OCI-LY7 (cell line): Measurements from ENCODE around the gene HSF2BP. TPM values are rescaled to one million over a fixed set of nuclear protein-coding genes. Genes with fewer than 3 reads are reported as not detected.

ENCODE experiments used
- BruUV-seq: library from RNA; stranded (reverse); fragments of 400-500 nt; replicated peaks from 2 replicates; lab custom pipeline; 2021; lab: Mats Ljungman, UMichigan
- CTCF ChIA-PET: fragments of 300-600 bp; sonication (Branson Sonifier 250); formaldehyde crosslinking; loops from one replicate; lab custom pipeline; 2022; ENCODE audit warnings: antibody characterized with exemption; ENCODE audit not compliant: unreplicated experiment; lab: Charles Lee
- POLR2A ChIA-PET: fragments of 300-600 bp; sonication (Branson Sonifier 250); formaldehyde crosslinking; loops from one replicate; lab custom pipeline; 2022; ENCODE audit warnings: antibody characterized with exemption; lab: Charles Lee
- DNase-seq: peaks from one replicate; pipeline ENCODE4 v3.0.0-alpha.2; 2015; ENCODE audit warnings: low spot score
- H2AFZ ChIP-seq: fragments of 200-600 bp; sonication (generic), shearing (Covaris generic); 2 replicates; pipeline ENCODE4 v1.6.1; 2014; ENCODE audit warnings: mild to moderate bottlenecking, antibody characterized with exemption, low read length, moderate library complexity
- H3K27ac ChIP-seq: fragments of 200-600 bp; sonication (generic); 2 replicates; pipeline ENCODE4 v1.5.1; 2014; ENCODE audit warnings: mixed run types, low read depth, mild to moderate bottlenecking, moderate library complexity, low read length, inconsistent platforms; ENCODE audit not compliant: poor library complexity, severe bottlenecking
- H3K36me3 ChIP-seq: fragments of 200-600 bp; sonication (generic); 2 replicates; pipeline ENCODE4 v1.6.1; 2014; ENCODE audit warnings: mild to moderate bottlenecking, antibody characterized with exemption, low read length, moderate library complexity, mixed read lengths; ENCODE audit not compliant: insufficient read depth
- H3K4me1 ChIP-seq: fragments of 200-600 bp; sonication (generic); 2 replicates; pipeline ENCODE4 v1.5.1; 2014; ENCODE audit warnings: mild to moderate bottlenecking, low read length; ENCODE audit not compliant: insufficient read depth, poor library complexity, severe bottlenecking
- H3K4me2 ChIP-seq: fragments of 200-600 bp; sonication (generic); 2 replicates; pipeline ENCODE4 v1.6.1; 2014; ENCODE audit warnings: mild to moderate bottlenecking, low read length
- H3K4me3 ChIP-seq: fragments of 200-600 bp; sonication (generic); 2 replicates; pipeline ENCODE4 v1.5.1; 2014; ENCODE audit warnings: mild to moderate bottlenecking, low read depth, low read length; ENCODE audit not compliant: poor library complexity, severe bottlenecking
- H3K79me2 ChIP-seq: fragments of 200-600 bp; sonication (generic); 2 replicates; pipeline ENCODE4 v1.6.1; 2016; ENCODE audit warnings: low read depth, mild to moderate bottlenecking, low read length, moderate library complexity, mixed read lengths; ENCODE audit not compliant: insufficient read depth
- H3K9me2 ChIP-seq: fragments of 200-600 bp; sonication (generic); 2 replicates; pipeline ENCODE4 v1.6.1; 2016; ENCODE audit warnings: mild to moderate bottlenecking, low read length, mixed read lengths; ENCODE audit not compliant: insufficient read depth
- H3K9me3 ChIP-seq: fragments of 200-600 bp; sonication (generic); 2 replicates; pipeline ENCODE4 v1.6.1; 2014; ENCODE audit warnings: mild to moderate bottlenecking, mixed run types, low read length, mixed read lengths
- H4K20me1 ChIP-seq: fragments of 200-600 bp; sonication (generic); 2 replicates; pipeline ENCODE4 v1.6.1; 2014; ENCODE audit warnings: mild to moderate bottlenecking, antibody characterized with exemption, low read length, moderate library complexity, mixed read lengths; ENCODE audit not compliant: insufficient read depth
- EZH2phosphoT487 ChIP-seq: fragments of 200-600 bp; sonication (generic); IDR thresholded peaks from 2 replicates; pipeline ENCODE4 v1.6.1; 2018; ENCODE audit warnings: low read depth, borderline replicate concordance, mild to moderate bottlenecking, mixed run types, antibody characterized with exemption, low read length, moderate library complexity, mixed read lengths
- intact Hi-C: fragments of 100-400 bp; cut with micrococcal nuclease; formaldehyde crosslinking; loops from one replicate; pipeline ENCODE4 v1.10.0; 2022; ENCODE audit not compliant: unreplicated experiment
- total RNA-seq, 2 experiments: library from RNA; depleted of rRNA in 1 of 2; stranded (reverse); fragments of >200 nt in 1 of 2; shearing (Covaris generic) in 1 of 2; gene quantifications; 2 replicates each; pipeline ENCODE4 v1.2.3, GENCODE V29; 2014 to 2022
- TF ChIP-seq, protein P1 (sequence below): fragments of 200-600 bp; sonication (generic); conservative IDR thresholded peaks from 2 replicates; pipeline ENCODE4 v1.5.1; 2014; ENCODE audit warnings: mild to moderate bottlenecking, antibody characterized with exemption, low read length, moderate library complexity, mixed read lengths

The HSF2BP gene
- total RNA-seq, 2 experiments from 2014 or later = 3.5 to 5.1 TPM

DNA sequence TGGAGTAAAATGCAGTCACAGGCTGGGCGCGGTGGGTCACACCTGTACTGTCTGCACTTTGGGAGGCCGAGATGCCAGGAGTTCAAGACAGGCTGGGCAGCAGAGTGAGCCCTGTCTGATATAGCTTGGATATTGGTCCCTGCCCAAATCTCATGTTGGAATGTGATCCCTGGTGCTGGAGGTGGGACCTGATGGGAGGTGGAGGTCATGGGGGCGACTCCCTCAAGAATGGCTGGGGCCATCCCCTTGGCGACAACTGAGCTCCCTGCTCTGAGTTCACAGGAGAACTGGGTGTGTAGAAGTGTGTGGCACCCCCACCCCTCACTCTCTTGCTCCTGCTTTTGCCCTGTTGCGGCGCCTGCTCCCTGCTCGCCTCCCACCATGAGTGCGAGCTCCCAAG, 48.2 kb upstream of the HSF2BP start:
- POLR2A ChIA-PET = interaction anchor here (0.6 kb wide), 1 partner anchor 97 kb away, joined by 3 read pairs; no protein-coding TSS in a partner anchor
- Histone ChIP-seq H2AFZ (no peak overlapping the region), H3K27ac (no peak overlapping the region), H3K36me3 (no peaks in the 10 kb centered on the region), H3K4me1 (no peaks in the 10 kb centered on the region), H3K79me2 (no peaks in the 10 kb centered on the region), H3K9me2 (no peaks in the 10 kb centered on the region), H3K9me3 (no peaks in the 10 kb centered on the region), H3K4me3 (no peak overlapping the region), H3K4me2 (no peak overlapping the region), H4K20me1 (no peaks in the 10 kb centered on the region)
- BruUV-seq = no TSS peak
- intact Hi-C loops = no loop called here
- no peak for DNase-seq
- CTCF ChIA-PET = no interaction called here
- TF ChIP-seq, protein P1, sequence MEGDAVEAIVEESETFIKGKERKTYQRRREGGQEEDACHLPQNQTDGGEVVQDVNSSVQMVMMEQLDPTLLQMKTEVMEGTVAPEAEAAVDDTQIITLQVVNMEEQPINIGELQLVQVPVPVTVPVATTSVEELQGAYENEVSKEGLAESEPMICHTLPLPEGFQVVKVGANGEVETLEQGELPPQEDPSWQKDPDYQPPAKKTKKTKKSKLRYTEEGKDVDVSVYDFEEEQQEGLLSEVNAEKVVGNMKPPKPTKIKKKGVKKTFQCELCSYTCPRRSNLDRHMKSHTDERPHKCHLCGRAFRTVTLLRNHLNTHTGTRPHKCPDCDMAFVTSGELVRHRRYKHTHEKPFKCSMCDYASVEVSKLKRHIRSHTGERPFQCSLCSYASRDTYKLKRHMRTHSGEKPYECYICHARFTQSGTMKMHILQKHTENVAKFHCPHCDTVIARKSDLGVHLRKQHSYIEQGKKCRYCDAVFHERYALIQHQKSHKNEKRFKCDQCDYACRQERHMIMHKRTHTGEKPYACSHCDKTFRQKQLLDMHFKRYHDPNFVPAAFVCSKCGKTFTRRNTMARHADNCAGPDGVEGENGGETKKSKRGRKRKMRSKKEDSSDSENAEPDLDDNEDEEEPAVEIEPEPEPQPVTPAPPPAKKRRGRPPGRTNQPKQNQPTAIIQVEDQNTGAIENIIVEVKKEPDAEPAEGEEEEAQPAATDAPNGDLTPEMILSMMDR = no peak
- TF ChIP-seq EZH2phosphoT487 = no peak

- no peak overlapping the region for H3K4me3 ChIP-seq
- no peaks in the 10 kb centered on the region for H3K9me3 ChIP-seq
- POLR2A ChIA-PET = no interaction called here
- H3K79me2 ChIP-seq = no peaks in the 10 kb centered on the region
- BruUV-seq = no TSS peak
- no peaks in the 10 kb centered on the region for H4K20me1 ChIP-seq
- H3K4me2 ChIP-seq = no peak overlapping the region
- intact Hi-C loops = no loop called here
- no peaks in the 10 kb centered on the region for H3K4me1 ChIP-seq
- no peaks in the 10 kb centered on the region for H3K9me2 ChIP-seq
- no peak overlapping the region for H2AFZ ChIP-seq
- H3K36me3 ChIP-seq = no peaks in the 10 kb centered on the region
- DNase-seq = no peak
- CTCF ChIA-PET = no interaction called here
- TF ChIP-seq, protein P1 = no peak
- TF ChIP-seq EZH2phosphoT487 = no peak
- H3K27ac ChIP-seq = no peak overlapping the region
Measured at GRCh38 chr21:43703035-43703880, 44.0 kb upstream of the HSF2BP start.

DNA sequence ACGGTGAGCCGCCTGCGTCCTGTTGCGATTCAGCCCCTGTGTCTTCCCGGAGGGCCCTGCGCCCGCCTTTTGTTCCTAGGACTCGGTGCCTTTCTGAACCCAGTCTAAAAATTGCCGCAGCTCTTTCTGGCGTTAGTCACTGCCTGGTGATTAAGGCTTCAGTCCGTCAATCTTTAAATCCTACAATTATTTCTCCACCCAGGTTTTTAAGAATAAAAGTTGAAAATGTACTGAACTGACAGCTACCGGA, 43.4 kb upstream of the HSF2BP start:
- Histone ChIP-seq H3K4me1 (no peaks in the 10 kb centered on the region), H3K9me2 (no peaks in the 10 kb centered on the region), H4K20me1 (no peaks in the 10 kb centered on the region), H3K9me3 (no peaks in the 10 kb centered on the region), H2AFZ (no peak overlapping the region), H3K27ac (no peak overlapping the region), H3K4me2 (no peak overlapping the region), H3K4me3 (no peak overlapping the region), H3K36me3 (no peaks in the 10 kb centered on the region), H3K79me2 (no peaks in the 10 kb centered on the region)
- POLR2A ChIA-PET = no interaction called here
- no peak for DNase-seq
- intact Hi-C loops = no loop called here
- CTCF ChIA-PET = no interaction called here
- BruUV-seq = no TSS peak
- no peak for TF ChIP-seq EZH2phosphoT487
- TF ChIP-seq, protein P1 = no peak
